Measurements from ENCODE around the gene ACAN. TPM values are rescaled to one million over a fixed set of nuclear protein-coding genes. Genes with fewer than 3 reads are reported as not detected.

Gene ACAN
- total and polyA plus RNA-seq, 9 of the 15 experiments (the other 6 are each of a cell fraction or from before 2014, with no cell fraction given) = not detected

DNA sequence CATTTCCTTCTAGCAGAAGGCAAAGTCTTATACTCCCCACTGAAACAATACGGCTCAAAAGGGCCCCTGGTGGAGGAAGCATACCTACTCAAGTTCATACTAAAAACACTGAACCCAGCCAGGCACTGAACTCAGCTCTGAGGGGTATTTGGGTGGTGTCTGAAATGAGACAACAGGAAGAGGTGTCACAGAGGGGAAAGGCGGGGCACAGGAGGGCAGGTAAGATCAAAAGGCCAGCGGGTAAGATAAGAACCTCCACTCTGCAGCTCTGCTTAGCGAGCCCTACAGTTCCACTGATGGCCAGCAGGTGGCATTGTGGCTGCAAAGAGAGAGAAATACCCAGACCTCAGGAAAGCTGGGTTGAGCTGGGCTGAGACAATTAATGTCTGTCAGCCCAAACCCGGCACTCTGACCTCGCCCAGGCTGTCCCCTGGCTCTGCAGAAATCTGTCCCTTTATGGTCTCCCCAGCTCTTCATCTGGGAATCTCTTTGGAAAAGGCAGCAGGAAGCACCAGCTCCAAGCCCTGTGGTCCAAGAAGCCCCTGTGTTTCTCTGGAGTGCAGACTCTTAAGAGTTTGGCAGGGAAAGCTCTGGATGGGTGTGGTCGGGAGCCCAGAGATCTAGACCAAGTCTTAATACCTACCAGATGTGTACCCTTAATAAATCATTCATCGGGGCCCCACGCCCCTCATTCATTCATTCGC lies 101.5 kb downstream of the ACAN start (continued):
- TF ChIP-seq, protein P1, sequence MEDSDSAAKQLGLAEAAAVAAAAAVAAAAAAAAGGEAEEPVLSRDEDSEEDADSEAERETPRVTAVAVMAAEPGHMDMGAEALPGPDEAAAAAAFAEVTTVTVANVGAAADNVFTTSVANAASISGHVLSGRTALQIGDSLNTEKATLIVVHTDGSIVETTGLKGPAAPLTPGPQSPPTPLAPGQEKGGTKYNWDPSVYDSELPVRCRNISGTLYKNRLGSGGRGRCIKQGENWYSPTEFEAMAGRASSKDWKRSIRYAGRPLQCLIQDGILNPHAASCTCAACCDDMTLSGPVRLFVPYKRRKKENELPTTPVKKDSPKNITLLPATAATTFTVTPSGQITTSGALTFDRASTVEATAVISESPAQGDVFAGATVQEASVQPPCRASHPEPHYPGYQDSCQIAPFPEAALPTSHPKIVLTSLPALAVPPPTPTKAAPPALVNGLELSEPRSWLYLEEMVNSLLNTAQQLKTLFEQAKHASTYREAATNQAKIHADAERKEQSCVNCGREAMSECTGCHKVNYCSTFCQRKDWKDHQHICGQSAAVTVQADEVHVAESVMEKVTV (CRISPR knock-in tag; IDR thresholded peaks at IDR 0.05) = peak; percentile 92
- TF ChIP-seq ZNF217 (CRISPR knock-in tag; IDR thresholded peaks at IDR 0.05) (no peak), KLF10 (CRISPR knock-in tag; IDR thresholded peaks at IDR 0.05) (no peak), ILK (tag; IDR thresholded peaks at IDR 0.05; ENCODE audit: borderline replicate concordance, low read depth) (no peak), SMARCA4 (IDR thresholded peaks at IDR 0.05) (peak; percentile 40; the same call in 1 of the 2 replicates), ZNF23 (CRISPR knock-in tag; IDR thresholded peaks at IDR 0.05) (no peak), RBFOX2 (IDR thresholded peaks at IDR 0.05; ENCODE audit: low read depth, low read length) (no peak), MYC (IDR thresholded peaks at IDR 0.05; ENCODE audit: low read depth, low read length) (peak; percentile 31; the same call in 1 of the 2 replicates), MYC (CRISPR knock-in tag; IDR thresholded peaks at IDR 0.05; ENCODE audit: borderline replicate concordance, low read depth) (no peak), JUNB (CRISPR knock-in tag; conservative IDR thresholded peaks at IDR 0.05) (no peak), MAFF (IDR thresholded peaks at IDR 0.05; ENCODE audit: low read length) (no peak), NCOA2 (IDR thresholded peaks at IDR 0.05; ENCODE audit: partially characterized antibody in 2 of 2) (no peak), MXI1 (IDR thresholded peaks at IDR 0.05; ENCODE audit: low read depth, low read length) (no peak), ZNF384 (IDR thresholded peaks at IDR 0.05; ENCODE audit: low read depth, low read length) (no peak), DPF2 (IDR thresholded peaks at IDR 0.05) (peak; percentile 71), ZNF354B (CRISPR knock-in tag; IDR thresholded peaks at IDR 0.05) (no peak), KAT8 (IDR thresholded peaks at IDR 0.05; ENCODE audit: low read depth) (no peak), ZC3H8 (IDR thresholded peaks at IDR 0.05) (no peak), PHB2 (IDR thresholded peaks at IDR 0.05; ENCODE audit: low read depth) (no peak), ZNF436 (CRISPR knock-in tag; IDR thresholded peaks at IDR 0.05) (no peak), ZBTB8A (IDR thresholded peaks at IDR 0.05; ENCODE audit: partially characterized antibody) (no peak), NFE2L1 (tag; IDR thresholded peaks at IDR 0.05; ENCODE audit: borderline replicate concordance, low read depth) (no peak), ELF2 (CRISPR knock-in tag; IDR thresholded peaks at IDR 0.05) (no peak), HLTF (IDR thresholded peaks at IDR 0.05) (no peak), HDAC8 (tag; IDR thresholded peaks at IDR 0.05) (no peak), NFATC3 (IDR thresholded peaks at IDR 0.05) (no peak), ZNF764 (CRISPR knock-in tag; IDR thresholded peaks at IDR 0.05; ENCODE audit: low read depth) (no peak), ETV1 (tag; conservative IDR thresholded peaks at IDR 0.05; ENCODE audit: low read depth) (no peak), RBM15 (IDR thresholded peaks at IDR 0.05; ENCODE audit: insufficient read depth, low read length) (no peak), POLR3G (IDR thresholded peaks at IDR 0.05; ENCODE audit: extremely low read depth, insufficient read length, insufficient replicate concordance) (no peak), ZNF830 (CRISPR knock-in tag; IDR thresholded peaks at IDR 0.05) (0 out of 2 replicates have a peak, but pooled peaks have one; percentile 22)
- TF ChIP-seq, protein P2, sequence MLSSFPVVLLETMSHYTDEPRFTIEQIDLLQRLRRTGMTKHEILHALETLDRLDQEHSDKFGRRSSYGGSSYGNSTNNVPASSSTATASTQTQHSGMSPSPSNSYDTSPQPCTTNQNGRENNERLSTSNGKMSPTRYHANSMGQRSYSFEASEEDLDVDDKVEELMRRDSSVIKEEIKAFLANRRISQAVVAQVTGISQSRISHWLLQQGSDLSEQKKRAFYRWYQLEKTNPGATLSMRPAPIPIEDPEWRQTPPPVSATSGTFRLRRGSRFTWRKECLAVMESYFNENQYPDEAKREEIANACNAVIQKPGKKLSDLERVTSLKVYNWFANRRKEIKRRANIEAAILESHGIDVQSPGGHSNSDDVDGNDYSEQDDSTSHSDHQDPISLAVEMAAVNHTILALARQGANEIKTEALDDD (IDR thresholded peaks at IDR 0.05) = no peak

All from K562 (cell line).